GM21619 (cell line): ENCODE results near the gene KRT1.

Experiments
- ATAC-seq: cut with Tn5 transposase; IDR thresholded peaks from one replicate; pipeline ENCODE4 v1.9.1; 2021; ENCODE audit not compliant: unreplicated experiment

Gene KRT1

DNA sequence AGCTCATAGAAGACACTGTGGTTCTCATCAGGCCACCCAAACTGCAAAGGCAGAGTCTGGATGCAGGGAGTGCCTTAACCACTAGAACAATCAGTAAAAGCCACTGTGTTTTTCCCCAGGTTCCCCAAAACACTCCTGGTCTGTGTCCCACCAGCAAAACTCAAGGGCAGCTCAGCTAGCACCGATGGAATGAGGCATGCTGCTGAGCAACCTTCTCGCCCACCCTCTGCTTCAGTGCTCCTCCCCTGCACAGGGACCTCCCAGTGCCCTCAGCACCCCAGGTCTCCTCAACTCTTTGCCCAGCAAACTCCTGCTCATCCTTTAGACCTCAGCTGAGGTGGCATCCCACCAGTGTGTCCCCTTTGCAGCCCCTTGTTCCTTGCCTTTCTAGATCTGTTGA, 19.2 kb upstream of the KRT1 start:
- ATAC-seq: no peak

DNA sequence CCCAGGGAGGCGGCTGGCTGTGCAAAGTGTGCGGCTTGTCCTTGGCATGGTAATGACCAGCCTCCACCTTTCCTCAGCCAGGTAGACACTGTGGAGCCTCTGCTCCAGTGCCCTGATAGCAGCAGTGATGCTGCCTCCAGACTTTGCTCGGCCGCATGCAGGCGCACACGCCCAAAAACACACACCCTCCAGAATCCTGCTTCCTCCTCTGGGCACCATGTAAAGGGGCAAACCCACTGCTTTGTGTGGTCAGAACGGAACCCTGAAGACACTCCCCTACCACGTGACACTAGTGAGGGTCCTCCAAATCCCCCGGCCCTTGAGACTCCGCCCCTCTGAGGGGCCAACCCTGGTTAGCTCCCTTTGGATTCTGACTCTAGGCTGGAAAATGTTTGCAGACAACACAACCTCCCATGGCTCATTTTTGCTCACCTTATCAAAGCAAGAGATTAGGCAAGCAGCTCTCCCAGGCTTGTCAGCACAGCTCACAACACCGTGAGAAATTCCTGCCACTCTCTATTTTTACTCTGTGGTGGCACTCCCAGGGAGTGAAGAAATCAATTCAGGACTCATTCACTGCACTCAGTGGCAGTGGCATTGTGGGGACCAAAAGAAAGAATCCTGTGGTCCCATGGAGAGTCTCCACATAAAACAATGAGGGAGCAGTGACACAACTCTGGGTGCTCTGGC, 18.6 kb upstream of the KRT1 start:
- ATAC-seq: no peak

DNA sequence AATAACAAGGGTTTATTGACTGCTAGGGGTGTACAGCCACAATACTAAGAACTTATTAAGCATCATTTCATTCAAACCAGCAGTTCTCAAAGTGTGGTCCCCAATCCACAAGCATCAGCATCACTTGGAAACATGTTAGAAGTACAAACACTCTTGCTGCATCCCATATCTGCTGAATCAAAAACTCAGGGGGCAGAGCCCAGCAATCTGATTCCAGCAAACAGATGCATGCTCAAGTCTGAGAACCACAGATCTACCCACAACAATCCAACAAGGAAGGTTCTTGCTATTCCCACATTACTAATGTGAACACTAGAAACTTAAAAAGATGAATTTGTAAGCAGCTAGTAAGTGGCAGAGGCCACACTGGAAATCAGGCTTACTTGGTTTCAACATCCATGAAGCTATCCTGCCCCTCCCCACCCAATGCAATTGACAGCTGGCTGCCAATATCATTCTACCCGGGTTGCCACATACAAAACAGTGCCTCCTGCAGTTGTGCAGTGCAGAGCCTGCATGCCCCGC, 16.9 kb upstream of the KRT1 start:
- ATAC-seq: no peak

DNA sequence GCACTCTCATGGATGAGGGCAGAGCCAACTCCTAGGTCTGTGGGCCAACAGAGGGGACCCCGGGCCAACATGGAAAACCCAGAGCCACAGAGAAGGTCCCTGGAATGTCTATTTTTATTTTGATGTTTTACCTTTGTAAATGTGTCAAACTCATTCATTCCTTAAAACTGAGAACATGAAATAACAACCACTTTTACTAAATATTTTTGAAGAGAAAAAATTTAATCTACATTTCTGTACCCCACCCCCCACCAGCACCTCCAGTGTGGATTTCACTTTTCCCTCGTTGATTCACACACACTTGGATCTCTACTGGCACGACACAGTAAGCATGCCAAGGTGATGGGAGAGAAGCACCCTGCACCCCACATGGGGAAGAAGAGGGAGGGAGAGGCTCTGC, 16.4 kb upstream of the KRT1 start:
- no peak for ATAC-seq

DNA sequence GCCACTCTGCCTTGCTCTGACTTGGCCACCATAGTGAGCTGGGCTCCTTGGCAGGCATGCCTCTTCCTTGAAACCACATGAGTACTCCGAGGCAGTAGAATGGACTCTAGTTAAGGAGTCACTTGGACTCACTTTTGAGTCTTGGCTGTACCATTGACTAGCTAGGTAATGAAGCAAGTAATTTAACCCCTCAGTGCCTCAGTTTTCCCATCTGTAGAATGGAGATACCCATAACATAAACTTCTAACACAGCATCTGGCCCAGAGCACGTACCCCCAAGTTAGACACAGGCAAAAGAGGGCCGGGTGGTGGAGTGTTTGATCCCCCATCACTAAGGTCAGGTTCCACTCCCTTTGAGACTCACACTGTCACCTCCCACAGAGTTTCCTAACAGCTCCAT, 14.8 kb upstream of the KRT1 start:
- no peak for ATAC-seq

DNA sequence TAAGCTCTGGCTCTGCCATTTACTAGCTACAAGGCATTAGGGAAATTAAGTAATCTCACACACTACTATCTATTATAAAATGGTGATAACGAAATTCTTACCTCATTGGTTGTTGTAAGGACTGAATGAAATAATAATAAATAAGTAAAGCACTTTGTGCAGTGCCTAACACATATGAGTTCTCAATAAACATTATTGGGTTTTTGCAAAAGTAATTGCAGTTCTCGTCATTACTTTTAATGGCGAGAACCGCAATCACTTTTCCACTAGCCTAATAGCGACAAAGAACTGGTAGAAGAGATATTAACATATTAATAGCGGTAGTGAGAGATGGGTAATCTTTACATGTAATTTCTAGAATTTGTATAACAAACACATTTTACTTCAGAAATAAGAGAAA, 13.9 kb upstream of the KRT1 start:
- no peak for ATAC-seq

DNA sequence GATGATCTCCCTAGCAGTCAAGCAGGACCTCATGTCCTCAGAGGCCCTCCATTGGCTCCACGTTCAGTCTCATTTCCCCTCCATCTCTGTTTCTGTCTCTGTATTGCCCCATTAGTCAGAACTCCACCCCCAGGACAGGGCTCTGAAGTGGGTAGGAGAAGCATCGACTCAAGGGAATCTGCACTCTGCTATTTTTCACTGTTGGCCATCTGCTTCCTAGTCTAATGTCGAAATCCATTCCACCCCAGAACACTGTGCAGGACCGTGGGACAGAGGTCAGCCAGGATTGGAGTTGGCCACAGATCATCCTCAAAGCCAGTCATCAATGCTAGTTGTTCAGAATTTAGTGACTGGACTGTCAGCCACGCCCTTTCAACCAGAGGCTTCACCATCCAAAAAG, 13.1 kb upstream of the KRT1 start:
- no peak for ATAC-seq

DNA sequence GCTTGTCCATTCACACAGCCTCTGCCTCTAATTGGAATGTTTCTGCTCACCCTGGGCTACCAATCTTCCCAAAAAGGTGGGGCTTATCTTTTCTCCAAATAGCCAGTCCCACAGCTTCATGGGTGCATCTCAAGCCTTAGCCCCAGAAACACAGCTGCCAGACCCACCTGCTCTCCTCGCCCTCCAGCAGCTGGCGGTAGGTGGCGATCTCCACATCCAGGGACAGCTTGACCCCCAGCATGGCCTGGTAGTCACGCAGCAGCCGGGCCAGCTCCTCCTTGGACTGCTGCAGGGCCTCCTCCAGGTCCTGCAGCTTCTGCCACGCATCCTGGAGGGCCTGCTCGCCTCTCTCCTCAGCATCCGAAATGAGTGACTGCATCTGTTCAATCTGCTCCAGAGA, 12.0 kb upstream of the KRT1 start:
- ATAC-seq: no peak

DNA sequence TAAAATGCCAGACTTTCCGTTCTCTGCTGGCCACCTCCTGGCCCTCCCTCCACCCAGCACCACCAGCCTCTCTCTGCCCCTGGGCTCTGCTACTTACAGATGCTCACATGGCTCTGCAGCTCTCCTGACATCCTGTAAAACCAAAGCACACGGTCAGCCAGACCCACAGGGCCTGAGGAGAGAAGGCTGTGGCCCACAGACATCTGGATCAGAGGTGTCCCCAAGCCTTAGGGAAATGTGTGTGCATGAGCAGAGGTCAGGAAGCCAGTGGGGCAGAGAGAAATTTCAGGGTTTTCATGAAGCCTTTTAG, 11.6 kb upstream of the KRT1 start:
- ATAC-seq: no peak

DNA sequence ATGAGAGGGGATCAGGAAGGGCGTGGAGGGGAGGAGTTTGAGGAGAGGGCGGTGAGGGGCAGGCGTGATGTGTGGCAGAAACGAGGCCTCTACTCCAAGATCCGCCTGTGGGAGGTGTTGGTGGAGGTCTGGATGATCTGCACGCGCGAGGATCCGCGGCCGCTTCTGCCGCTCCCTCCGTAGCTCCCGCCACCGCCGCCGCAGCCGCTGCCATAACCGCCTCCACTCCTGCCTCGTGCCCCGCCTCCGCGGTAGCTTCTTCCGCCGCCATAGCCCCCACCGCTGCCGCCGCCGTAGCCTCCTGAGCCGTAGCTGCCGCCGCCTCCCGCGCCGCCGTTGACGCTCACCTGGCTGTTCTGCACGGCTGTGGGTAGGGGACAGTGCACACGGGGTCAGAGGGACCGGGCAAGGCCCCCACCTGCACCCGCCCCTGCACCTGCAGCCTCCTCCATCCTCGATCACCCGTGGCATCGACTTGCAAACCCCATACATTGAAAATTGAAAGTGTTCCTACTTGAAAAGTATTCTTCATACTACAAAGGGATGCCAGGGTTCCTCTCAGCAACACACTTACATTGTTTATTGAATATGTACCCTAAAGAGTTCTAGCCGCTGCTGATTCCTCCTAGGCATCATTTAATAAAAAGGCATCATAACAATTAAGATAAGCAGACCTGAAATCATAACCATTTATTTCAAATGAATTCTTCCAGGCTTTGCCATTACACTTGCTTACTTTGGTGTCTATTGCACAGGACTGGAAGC, 11.1 kb upstream of the KRT1 start:
- no peak for ATAC-seq

DNA sequence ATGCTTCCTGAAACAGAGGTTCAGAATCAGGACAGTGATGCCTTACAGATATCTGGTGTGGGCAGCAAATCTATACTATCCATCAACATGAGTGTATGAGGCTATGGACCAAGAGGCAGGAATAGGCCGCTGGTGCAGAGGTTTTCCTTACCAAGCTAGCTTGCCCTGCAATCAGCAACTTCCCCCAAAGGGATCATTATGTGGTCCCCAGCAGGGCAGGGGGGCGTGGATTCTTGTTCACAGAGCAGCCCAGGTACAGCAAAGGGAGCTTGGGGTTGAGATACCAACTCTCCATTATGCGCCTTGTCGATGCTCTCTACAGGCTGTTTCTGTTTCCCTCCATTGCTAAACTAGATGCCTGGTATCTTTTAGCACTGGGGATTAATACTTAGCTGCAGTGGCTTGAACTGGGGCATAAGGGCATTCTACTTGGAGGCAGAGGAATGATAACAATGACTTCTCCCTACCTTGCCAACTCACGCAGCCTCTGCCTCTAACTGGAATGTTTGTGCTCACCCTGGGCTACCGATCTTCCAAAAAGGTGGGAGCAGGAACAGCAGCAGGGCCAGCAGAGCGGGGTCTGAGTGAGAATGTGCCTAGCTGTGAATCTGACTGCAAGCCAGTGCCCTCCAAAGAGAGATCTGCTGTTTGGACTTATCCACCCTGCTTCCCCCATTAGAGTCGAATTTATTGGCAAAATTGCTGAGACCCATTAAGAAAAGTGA, 10.3 kb upstream of the KRT1 start:
- ATAC-seq: no peak

DNA sequence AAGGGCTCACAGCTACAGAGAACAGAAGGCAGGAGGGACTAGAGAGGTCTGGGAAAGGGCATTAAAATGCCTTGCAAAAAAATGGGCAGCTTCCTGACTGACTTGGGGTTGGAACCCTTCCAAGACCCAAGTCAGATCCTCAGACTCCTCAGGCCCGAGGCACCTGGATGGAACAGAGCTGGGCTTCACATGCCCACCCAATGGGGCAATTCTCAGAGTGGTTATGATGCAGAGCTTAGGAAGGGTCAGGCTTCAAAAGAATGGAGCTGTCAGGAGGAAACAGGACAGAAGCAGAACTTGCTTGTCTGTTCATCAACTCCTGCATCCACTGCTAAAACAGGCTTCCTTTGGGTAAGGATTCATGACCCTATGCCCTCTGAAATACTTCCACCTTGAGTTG, 9.7 kb upstream of the KRT1 start:
- ATAC-seq: no peak

DNA sequence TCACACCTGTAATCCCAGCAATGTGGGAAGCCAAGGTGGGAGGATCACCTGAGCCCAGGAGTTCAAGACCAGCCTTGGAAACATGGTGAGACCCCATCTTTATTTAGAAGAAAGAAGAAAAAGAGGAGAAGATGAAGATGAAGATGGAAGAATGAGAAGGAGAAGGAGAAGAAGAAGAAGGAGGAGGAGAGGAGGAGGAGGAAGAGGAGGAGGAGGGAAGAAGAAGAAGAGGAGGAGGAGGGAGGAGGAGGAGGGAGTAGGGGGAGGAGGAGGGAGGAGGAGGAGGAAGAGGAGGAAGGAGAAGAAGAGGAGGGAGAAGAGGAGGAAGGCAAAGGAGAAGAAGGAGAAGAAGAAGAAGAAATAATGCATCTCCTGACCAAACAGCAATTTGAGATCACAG, 9.0 kb upstream of the KRT1 start:
- no peak for ATAC-seq

DNA sequence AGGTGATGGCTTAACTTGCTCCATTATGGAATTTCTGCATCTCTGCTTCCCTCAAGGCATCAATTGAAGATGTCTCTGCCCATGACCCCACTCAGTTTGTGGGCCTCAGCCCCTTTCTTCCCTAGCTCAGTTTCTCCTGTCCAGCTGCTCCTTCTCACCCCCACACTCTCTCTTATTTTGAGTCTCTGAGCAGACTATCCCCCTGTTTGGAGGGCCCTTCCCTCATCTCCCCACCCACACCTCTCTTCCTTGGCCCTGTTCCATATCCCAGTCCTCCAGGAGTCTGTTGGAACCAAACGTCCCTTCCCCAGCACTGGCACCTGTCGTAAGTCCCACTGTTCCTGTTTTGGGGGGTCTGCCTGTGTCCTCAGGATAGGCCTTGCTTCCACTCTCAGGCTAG, 8.3 kb upstream of the KRT1 start:
- no peak for ATAC-seq

DNA sequence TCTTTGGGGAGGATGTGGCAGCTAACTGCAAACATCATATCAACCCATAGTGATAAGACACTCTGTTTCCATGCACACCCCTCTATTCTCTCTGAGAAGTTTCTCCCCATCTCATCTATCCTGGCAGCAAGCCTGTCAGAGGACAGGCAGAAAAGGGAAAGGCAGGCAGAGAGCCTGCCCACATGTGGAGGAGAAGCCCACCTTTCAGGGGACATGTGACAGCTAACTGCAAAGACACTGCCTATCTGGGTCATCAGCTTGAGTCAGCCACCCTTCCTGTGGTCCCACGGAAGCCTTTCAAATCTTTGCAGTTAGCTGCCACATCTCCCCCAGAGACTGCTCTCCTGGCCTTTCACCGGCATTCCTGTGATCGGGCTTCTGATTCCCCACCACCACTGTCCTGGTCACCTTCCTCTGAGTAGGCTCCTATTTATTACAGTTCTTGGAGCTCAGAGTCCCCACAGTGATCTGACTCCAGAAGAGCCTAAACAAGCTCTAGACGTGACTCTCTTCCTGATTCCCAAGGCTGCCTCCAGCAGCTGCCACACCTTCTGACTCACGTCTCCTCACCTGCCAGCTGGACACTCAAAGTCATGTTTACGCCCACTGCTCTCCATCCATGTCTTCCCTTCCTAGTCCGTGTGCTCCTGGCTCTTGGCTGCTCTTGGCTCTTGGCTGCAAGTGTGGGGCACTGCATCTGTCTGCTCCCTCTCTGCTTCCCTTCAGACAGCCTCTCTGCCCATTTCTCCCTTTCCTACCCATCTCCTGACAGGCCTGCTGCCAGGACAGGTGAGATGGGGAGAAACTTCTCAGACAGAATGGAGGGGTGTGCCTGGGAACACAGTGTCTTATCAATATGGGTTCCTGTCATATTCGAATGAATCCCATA, 7.5 kb upstream of the KRT1 start:
- ATAC-seq: no peak

DNA sequence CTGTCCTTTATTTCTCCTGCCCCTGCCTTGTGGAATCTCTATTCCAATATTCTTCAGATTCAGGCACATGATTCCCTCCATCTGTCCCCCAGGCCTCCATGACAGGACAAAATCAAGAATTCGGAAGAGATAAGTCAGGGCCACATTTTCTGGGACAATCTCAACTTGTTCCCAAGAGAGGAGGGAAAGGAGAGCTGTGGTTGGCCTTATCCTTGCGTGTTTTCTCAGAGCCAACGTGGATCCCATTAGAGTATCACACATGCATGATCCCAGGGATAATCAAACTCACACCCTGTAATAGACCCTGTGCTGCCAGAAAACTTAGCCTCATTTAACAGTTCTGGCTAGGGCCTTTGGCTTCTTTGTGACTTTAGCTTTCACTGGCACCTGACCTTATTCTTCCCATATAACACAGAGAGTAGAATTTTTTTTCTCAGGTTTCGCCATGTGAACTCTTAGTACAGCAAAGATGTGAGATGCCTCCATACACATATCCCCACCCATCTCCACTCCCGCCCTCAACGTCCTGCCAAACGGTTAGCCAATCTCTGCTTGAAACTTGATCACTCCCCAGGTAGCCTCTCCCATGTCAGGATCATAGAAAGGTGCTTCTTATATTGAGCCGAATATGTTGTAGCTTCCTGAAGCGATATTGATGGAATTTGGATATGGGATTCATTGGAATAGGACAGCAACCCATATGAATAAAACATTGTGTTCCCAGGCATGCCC, 6.7 kb upstream of the KRT1 start:
- ATAC-seq: no peak

DNA sequence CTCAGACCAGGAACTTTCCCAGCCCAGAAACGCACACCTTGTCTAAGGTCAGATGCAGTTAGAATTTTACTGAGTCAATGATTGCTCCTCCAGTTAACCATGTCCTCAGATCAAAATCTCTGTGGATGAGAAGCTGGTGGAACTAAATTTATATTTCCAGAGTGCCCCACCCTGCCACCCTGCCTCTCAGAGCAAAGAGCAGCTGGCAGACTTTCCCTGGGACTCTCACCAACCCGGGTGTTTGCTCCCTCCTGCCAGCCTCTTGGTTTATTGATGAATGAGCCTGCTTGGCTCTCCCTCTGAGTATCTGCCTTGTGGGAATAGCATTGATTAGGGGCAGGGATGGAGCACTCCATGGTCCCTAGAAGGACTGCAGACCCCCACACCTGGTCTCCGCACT, 5.9 kb upstream of the KRT1 start:
- ATAC-seq: no peak

DNA sequence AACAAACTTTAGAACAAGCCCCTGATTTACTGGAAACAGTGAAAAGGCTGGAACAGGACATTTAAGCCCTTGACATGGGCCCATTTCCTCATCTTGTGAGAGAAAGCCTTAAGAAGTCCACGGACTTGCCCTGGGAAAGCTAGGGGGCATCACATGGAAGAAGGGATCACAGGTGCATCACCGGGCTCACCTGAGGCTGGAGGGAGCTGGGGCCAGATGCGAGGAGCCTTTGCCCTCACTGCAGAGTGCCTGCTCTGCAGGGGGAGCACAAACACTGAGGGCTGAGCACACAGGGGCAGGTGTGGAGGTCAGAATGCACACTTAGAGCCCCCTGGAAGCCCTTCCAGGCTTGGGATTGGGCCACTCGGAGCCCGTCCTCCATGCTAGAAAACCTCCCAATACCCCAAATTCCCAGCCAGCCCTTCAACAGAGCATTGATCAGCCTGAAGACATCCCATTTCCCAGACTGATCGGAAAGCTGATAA, 5.2 kb upstream of the KRT1 start:
- no peak for ATAC-seq

DNA sequence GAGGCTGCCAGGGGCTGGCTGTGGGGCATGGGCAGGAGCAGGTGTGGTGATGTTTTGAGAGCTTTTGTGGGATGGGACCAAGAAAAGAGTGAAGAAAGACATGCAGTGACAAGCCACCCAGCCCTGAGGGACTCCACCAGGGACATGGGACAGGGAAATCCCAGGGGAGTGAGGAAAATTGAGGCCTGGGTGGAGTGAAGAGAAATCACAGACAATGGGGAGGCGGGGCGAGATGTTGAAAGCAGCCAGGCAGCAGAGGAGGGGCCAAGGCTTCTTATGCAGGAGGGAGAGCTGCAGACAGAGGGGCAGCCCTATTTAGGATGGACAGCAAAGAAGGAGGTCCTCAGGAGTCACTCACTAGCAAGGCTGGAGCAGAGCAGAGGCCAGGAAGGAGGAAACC, 4.2 kb upstream of the KRT1 start:
- ATAC-seq: no peak

DNA sequence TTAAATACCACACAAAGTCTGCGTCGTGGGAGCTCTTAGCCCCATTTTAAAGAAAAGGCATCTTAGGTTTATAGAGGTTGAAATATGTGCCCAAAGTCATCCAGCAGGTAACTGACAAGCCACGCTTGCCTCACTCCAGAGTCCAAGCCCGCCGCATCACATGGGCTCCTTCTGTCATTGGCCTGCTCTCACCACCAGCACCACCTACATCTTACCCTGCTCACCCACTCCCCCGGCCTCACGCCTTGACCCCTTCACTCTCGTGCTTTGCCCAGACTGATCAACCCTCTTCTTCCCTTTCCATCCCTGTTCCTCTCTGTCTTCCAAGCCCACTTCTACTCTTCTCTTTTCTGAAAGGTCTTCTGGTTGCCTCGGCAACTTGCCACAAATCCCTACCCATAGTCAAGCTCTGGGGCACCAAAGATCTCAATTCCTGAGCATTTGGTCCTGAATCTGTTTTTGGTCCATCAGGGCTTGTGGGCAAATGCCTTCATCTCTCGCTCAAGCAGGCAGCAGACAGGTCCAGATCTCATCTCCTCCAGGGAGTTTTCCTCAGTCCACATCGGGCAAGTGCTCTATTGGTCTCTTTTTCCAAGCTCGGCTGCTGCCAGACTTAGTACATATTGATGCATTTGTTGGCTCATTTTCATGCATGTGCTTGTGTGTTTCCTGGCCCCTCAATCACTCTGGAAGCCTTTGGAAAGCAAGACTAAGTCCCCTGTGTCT, 3.5 kb upstream of the KRT1 start:
- ATAC-seq: no peak
